AG04450 (cell line): ENCODE measurements around the gene MAGI2. TPM values are rescaled to one million over a fixed set of nuclear protein-coding genes. Genes with fewer than 3 reads are reported as not detected.

Experiments
- CTCF ChIA-PET: fragments of 300-600, 350-600 bp; formaldehyde crosslinking; extraction: SDS; loops from one replicate; lab custom pipeline; 2022; ENCODE audit warnings: antibody characterized with exemption, inconsistent platforms; lab: Charles Lee
- POLR2A ChIA-PET: fragments of 350-600 bp; formaldehyde crosslinking; extraction: SDS; loops from one replicate; lab custom pipeline; 2021; ENCODE audit warnings: antibody characterized with exemption, inconsistent platforms; lab: Yijun Ruan, JAX
- DNase-seq: peaks from one replicate; pipeline ENCODE4 v3.0.0-alpha.2; 2011; ENCODE audit warnings: low read depth, low spot score
- H3K27ac ChIP-seq: one replicate; pipeline ENCODE4 v1.5.1; 2012; ENCODE audit warnings: low read depth, low read length, control low read depth
- H3K27me3 ChIP-seq: one replicate; pipeline ENCODE4 v1.6.0; 2012; ENCODE audit warnings: low read length; ENCODE audit not compliant: control insufficient read depth, insufficient read depth
- H3K4me3 ChIP-seq: 2 replicates; pipeline ENCODE4 v1.5.1; 2011; ENCODE audit warnings: mild to moderate bottlenecking, low read depth, low read length, control low read depth
- H3K9me3 ChIP-seq: 2 replicates; pipeline ENCODE4 v1.5.1; 2012; ENCODE audit warnings: low read length; ENCODE audit not compliant: control insufficient read depth, insufficient read depth
- CTCF ChIP-seq: IDR thresholded peaks from 2 replicates; pipeline ENCODE4 v1.5.1; 2011; ENCODE audit warnings: low read depth, low read length, control low read depth, inconsistent platforms
- polyA plus RNA-seq: library from polyadenylated mRNA; depleted of rRNA; stranded (reverse); fragments of >200 nt; gene quantifications from 2 replicates; pipeline ENCODE4 v1.2.3, GENCODE V29; 2011

Gene MAGI2
- polyA plus RNA-seq, 1 experiment = 2.3 TPM

DNA sequence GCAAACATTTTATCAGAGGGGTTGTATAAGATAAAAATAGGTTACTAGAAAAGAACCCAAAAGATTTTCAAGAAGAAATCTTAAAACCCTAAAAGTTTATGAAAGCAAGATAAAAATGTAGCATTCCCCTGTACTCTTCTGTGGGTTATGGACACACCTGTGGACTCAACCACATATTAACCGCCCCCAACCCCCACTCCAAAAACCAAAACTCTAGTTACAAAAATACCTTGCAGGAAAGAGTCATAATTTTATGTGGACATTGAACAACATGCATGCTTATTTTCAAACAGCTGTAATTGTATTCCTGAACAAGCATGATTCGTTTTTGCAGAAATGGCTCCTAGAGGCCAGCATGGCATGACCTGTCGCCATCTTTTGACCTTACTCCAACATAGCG, 1188.0 kb downstream of the MAGI2 start:
- TF ChIP-seq CTCF = no peak
- no peaks in the 10 kb centered on the region for H3K27me3 ChIP-seq
- ChIA-PET CTCF (no interaction called here), POLR2A (no interaction called here)
- no peak for DNase-seq
- H3K4me3 ChIP-seq = no peak overlapping the region
- no peaks in the 10 kb centered on the region for H3K9me3 ChIP-seq
- no peak overlapping the region for H3K27ac ChIP-seq

GRCh38 chr7:78265071-78265470, 1188.4 kb downstream of the MAGI2 start:
- POLR2A ChIA-PET = interaction anchor here (0.6 kb wide), 1 partner anchor 10 kb away, joined by 4 read pairs; no protein-coding TSS in a partner anchor
- no peak overlapping the region for H3K27ac ChIP-seq
- H3K9me3 ChIP-seq = no peaks in the 10 kb centered on the region
- TF ChIP-seq CTCF = no peak
- no peaks in the 10 kb centered on the region for H3K27me3 ChIP-seq
- DNase-seq = no peak
- no peak overlapping the region for H3K4me3 ChIP-seq
- CTCF ChIA-PET = no interaction called here

DNA sequence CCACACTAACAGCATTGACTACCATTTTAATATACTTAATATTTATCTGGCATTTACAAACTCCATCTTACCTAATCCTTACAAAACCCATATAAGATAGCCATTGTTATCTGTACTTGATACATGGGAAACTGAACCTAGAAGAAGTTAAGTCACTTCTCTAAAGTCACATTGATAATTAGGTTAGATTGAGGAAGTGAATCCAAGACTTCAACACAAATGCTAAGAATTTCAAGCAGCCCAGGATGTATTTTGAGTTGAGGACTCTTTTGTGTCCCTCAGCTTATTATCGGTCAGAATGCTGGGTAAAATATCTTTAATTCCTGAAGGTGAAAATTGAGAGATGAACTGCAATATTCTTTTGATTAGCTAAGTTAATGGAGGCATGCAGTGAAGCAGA, 1189.4 kb downstream of the MAGI2 start:
- ChIA-PET POLR2A (no interaction called here), CTCF (no interaction called here)
- no peak for DNase-seq
- no peak overlapping the region for H3K27ac ChIP-seq
- H3K27me3 ChIP-seq = no peaks in the 10 kb centered on the region
- no peak for TF ChIP-seq CTCF
- H3K9me3 ChIP-seq = no peaks in the 10 kb centered on the region
- H3K4me3 ChIP-seq = no peak overlapping the region

GRCh38 chr7:78261739-78262138, 1191.7 kb downstream of the MAGI2 start:
- no peaks in the 10 kb centered on the region for H3K27me3 ChIP-seq
- ChIA-PET POLR2A (no interaction called here), CTCF (interaction anchor here (1.5 kb wide), 1 partner anchor 221 kb away, joined by 4 read pairs; no protein-coding TSS in a partner anchor)
- H3K4me3 ChIP-seq = no peak overlapping the region
- TF ChIP-seq CTCF = no peak
- H3K27ac ChIP-seq = no peak overlapping the region
- DNase-seq = no peak
- no peaks in the 10 kb centered on the region for H3K9me3 ChIP-seq

DNA sequence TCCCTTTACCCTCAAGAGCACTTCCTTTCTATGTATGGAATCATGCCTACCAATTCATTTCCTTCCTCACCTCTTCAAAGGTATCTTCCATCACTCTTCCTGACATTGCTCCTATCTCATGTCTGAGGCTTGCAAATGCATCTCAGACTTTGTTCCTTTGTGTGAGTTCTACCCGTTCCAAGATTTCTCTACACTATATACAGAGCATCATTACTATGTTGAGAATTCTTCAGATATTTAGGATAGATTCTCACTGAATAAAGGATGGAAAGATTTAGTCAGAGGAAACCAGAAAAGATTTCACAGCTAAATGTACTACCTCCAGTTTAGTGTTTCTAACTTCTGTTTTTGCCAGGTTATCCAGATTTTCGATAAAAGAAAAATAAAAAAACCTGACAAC, 1192.2 kb downstream of the MAGI2 start:
- H3K27ac ChIP-seq = no peak overlapping the region
- POLR2A ChIA-PET = no interaction called here

More for the DNA sequence above, 1192.2 kb downstream of the MAGI2 start:
- DNase-seq = no peak
- no peak overlapping the region for H3K4me3 ChIP-seq
- H3K9me3 ChIP-seq = no peaks in the 10 kb centered on the region
- CTCF ChIA-PET = interaction anchor here (1.5 kb wide), 1 partner anchor 221 kb away, joined by 4 read pairs; no protein-coding TSS in a partner anchor
- no peak for TF ChIP-seq CTCF
- no peaks in the 10 kb centered on the region for H3K27me3 ChIP-seq
